ENCODE results near the gene SLC25A12.
"Not testable (repeated sequence)": the region's sequence is repeated elsewhere in the genome, so short reads cannot be mapped to it uniquely, and the experiment has no call there.

The SLC25A12 gene

GRCh38 chr2:171893824-171894611 lies at the start of gene SLC25A12:
Gene SLC25A12 (minus strand): TSS chr2:171894244. CDS start chr2:171894214, 30 bp downstream.
- DNase-seq (ENCODE audit: low spot score) = peak; percentile 90

GRCh38 chr2:171941316-171941699 lies 47.3 kb upstream of the SLC25A12 start:
- no peak for DNase-seq (ENCODE audit: low spot score)

GRCh38 chr2:171939743-171940071 lies 45.7 kb upstream of the SLC25A12 start:
- DNase-seq (ENCODE audit: low spot score) = no peak

- DNase-seq (ENCODE audit: low spot score) = no peak
Observed at GRCh38 chr2:171939058-171939742, 45.2 kb upstream of the SLC25A12 start.

- no peak for DNase-seq (ENCODE audit: low spot score)
Observed at GRCh38 chr2:171930385-171930784, 36.3 kb upstream of the SLC25A12 start.

GRCh38 chr2:171924170-171924942 lies 30.3 kb upstream of the SLC25A12 start:
- no peak for DNase-seq (ENCODE audit: low spot score)

- DNase-seq (ENCODE audit: low spot score) = no peak
Observed at GRCh38 chr2:171923206-171923605, 29.2 kb upstream of the SLC25A12 start.

- DNase-seq (ENCODE audit: low spot score) = peak; percentile 97
Observed at GRCh38 chr2:171922230-171923022, 28.4 kb upstream of the SLC25A12 start, which contains the start of gene HAT1. Gene HAT1 (plus strand): TSS chr2:171922461. CDS start chr2:171922501, 40 bp downstream.

GRCh38 chr2:171921970-171922229 lies 27.9 kb upstream of the SLC25A12 start:
- no peak for DNase-seq (ENCODE audit: low spot score)

- no peak for DNase-seq (ENCODE audit: low spot score)
Observed at GRCh38 chr2:171919453-171919852, 25.4 kb upstream of the SLC25A12 start.

GRCh38 chr2:171913517-171913916 lies 19.5 kb upstream of the SLC25A12 start:
- DNase-seq (ENCODE audit: low spot score) = no peak

- no peak for DNase-seq (ENCODE audit: low spot score)
Observed at GRCh38 chr2:171910494-171910893, 16.4 kb upstream of the SLC25A12 start.

- DNase-seq (ENCODE audit: low spot score) = no peak
Observed at GRCh38 chr2:171909266-171909665, 15.2 kb upstream of the SLC25A12 start.

- DNase-seq (ENCODE audit: low spot score) = no peak
Observed at GRCh38 chr2:171908235-171908634, 14.2 kb upstream of the SLC25A12 start.

- DNase-seq (ENCODE audit: low spot score) = no peak
Observed at GRCh38 chr2:171902840-171903420, 8.9 kb upstream of the SLC25A12 start.

GRCh38 chr2:171899623-171900282 lies 5.7 kb upstream of the SLC25A12 start:
- not testable (repeated sequence) for DNase-seq (ENCODE audit: low spot score)

GRCh38 chr2:171895786-171896185 lies 1.7 kb upstream of the SLC25A12 start:
- DNase-seq (ENCODE audit: low spot score) = no peak

GRCh38 chr2:171894612-171894947 lies 536 bp upstream of the SLC25A12 start:
- DNase-seq (ENCODE audit: low spot score) = no peak

- DNase-seq (ENCODE audit: low spot score) = peak; percentile 10
Observed at GRCh38 chr2:171893196-171893823, 734 bp downstream of the SLC25A12 start.

GRCh38 chr2:171889808-171890207 lies 4.2 kb downstream of the SLC25A12 start:
- DNase-seq (ENCODE audit: low spot score) = no peak

- DNase-seq (ENCODE audit: low spot score) = no peak
Observed at GRCh38 chr2:171889333-171889732, 4.7 kb downstream of the SLC25A12 start.

Measured in germinal center (tissue), 1 donor.